Lung (tissue), 12 donors: Measurements from ENCODE around the gene TOLLIP. TPM values are rescaled to one million over a fixed set of nuclear protein-coding genes. Genes with fewer than 3 reads are reported as not detected.

ENCODE experiments used
- ATAC-seq: fragments of 200-7000 bp; cut with Tn5 transposase; one replicate; pipeline ENCODE4 v1.9.1; 2020; ENCODE audit warnings: moderate number of reproducible peaks; ENCODE audit not compliant: insufficient read depth, low FRiP score
- DNase-seq, 3 donors: peaks; one replicate each; pipeline ENCODE4 v3.0.0-alpha.2; 2013 to 2017
- H3K27ac ChIP-seq, 2 donors: one replicate each; pipeline ENCODE4 v1.5.1; 2013; ENCODE audit warnings: mild to moderate bottlenecking in 2 of 2, moderate library complexity in 2 of 2, control low read depth in 1 of 2, inconsistent platforms in 1 of 2, low read depth in 1 of 2, low read length in 1 of 2
- H3K27me3 ChIP-seq, 3 donors: one replicate each; pipeline ENCODE4 v1.5.1; 2013; ENCODE audit warnings: low read length in 2 of 3; ENCODE audit not compliant: control insufficient read depth in 3 of 3, insufficient read depth in 3 of 3
- H3K36me3 ChIP-seq, 4 donors: one replicate each; pipeline ENCODE4 v1.5.1; 2013; ENCODE audit warnings: low read length in 4 of 4, mild to moderate bottlenecking in 1 of 4, moderate library complexity in 1 of 4; ENCODE audit not compliant: control insufficient read depth in 4 of 4, insufficient read depth in 4 of 4
- H3K4me1 ChIP-seq, 5 donors: one replicate each; pipeline ENCODE4 v1.5.1; 2013; ENCODE audit warnings: low read length in 5 of 5, mild to moderate bottlenecking in 2 of 5, moderate library complexity in 1 of 5; ENCODE audit not compliant: control insufficient read depth in 5 of 5, insufficient read depth in 5 of 5
- H3K4me3 ChIP-seq: one replicate; pipeline ENCODE4 v1.5.1; 2013; ENCODE audit warnings: mild to moderate bottlenecking, control low read depth, moderate library complexity
- H3K9ac ChIP-seq, 2 donors: one replicate each; pipeline ENCODE4 v1.5.1; 2013; ENCODE audit warnings: low read length in 2 of 2, control low read depth in 1 of 2; ENCODE audit not compliant: insufficient read depth in 1 of 2
- H3K9me3 ChIP-seq, 4 donors: one replicate each; pipeline ENCODE4 v1.5.1; 2013; ENCODE audit warnings: low read length in 3 of 4, mild to moderate bottlenecking in 1 of 4, moderate library complexity in 1 of 4; ENCODE audit not compliant: control insufficient read depth in 4 of 4, insufficient read depth in 3 of 4
- WGBS, 2 donors: extraction: QIAGEN DNeasy Blood & Tissue Kit; methylation state at CpG; one replicate each; pipeline ENCODE4 v1.1.7; 2013; 5-methylcytosine and 5-hydroxymethylcytosine counted together
- polyA plus RNA-seq, 2 donors: library from polyadenylated mRNA; stranded (reverse); fragments of 200-250 nt; gene quantifications; one replicate each; pipeline ENCODE4 v1.2.1, GENCODE V29; 2013
- total RNA-seq, 2 donors: library from RNA; depleted of rRNA in 1 of 2; stranded (reverse); fragments of >200 nt in 1 of 2; gene quantifications; one replicate each; pipeline ENCODE4 v1.2.1, GENCODE V29; 2014 to 2021
- TF ChIP-seq, protein P1 (sequence below): IDR thresholded peaks from 2 replicates; pipeline ENCODE4 v1.5.1; 2012; ENCODE audit warnings: mild to moderate bottlenecking; ENCODE audit errors: control extremely low read depth, extremely low read depth
- donor health status: control.
- donor health status: control.
- donor health status: Bipolar disorder and iron deficiency.
- donor health status: healthy.
- donor health status: DM: yes; HTN: yes; CAD: no.

Gene TOLLIP
- total and polyA plus RNA-seq, 4 donors: 26.9 to 79.4 (median 43.4) TPM

DNA sequence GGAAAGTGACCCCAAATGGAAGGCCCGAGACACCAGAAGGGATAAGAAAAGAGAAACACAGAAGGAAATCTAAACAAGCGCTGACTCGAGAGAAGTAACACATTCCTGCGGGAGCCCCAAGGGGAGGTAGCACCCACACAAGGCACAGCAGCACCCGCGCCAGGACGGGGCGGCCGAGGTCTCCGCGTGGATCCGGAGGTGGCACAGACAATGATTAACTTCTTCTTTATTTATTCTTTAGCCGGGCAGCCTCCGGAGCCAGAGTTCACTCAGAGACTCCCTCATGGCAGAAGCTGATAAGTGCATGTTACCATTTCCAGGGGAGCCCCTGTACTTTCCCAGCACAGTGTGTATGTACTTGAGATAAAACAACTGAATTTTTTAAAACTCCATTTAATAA lies 5.1 kb downstream of the TOLLIP start:
- WGBS, 2 donors: 44 to 70% methylated on average over 14 of the region's 14 CpGs
- peak overlapping the region in 1 of 2 donors; percentile 79 for H3K27ac ChIP-seq
- no peaks in the 10 kb centered on the region for H3K27me3 ChIP-seq
- no peak for ATAC-seq
- no peak overlapping the region for H3K4me3 ChIP-seq
- TF ChIP-seq, protein P1, sequence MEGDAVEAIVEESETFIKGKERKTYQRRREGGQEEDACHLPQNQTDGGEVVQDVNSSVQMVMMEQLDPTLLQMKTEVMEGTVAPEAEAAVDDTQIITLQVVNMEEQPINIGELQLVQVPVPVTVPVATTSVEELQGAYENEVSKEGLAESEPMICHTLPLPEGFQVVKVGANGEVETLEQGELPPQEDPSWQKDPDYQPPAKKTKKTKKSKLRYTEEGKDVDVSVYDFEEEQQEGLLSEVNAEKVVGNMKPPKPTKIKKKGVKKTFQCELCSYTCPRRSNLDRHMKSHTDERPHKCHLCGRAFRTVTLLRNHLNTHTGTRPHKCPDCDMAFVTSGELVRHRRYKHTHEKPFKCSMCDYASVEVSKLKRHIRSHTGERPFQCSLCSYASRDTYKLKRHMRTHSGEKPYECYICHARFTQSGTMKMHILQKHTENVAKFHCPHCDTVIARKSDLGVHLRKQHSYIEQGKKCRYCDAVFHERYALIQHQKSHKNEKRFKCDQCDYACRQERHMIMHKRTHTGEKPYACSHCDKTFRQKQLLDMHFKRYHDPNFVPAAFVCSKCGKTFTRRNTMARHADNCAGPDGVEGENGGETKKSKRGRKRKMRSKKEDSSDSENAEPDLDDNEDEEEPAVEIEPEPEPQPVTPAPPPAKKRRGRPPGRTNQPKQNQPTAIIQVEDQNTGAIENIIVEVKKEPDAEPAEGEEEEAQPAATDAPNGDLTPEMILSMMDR: no peak
- H3K9ac ChIP-seq: no peak overlapping the region
- H3K9me3 ChIP-seq: no peaks in the 10 kb centered on the region
- DNase-seq: peak; percentile 20 to 57 (median 56)
- peaks cover 6 to 61% (median 38%) of the 10 kb centered on the region in 5 donors for H3K4me1 ChIP-seq
- peaks cover 0 to 7% (median 0%) of the 10 kb centered on the region in 4 donors for H3K36me3 ChIP-seq

DNA sequence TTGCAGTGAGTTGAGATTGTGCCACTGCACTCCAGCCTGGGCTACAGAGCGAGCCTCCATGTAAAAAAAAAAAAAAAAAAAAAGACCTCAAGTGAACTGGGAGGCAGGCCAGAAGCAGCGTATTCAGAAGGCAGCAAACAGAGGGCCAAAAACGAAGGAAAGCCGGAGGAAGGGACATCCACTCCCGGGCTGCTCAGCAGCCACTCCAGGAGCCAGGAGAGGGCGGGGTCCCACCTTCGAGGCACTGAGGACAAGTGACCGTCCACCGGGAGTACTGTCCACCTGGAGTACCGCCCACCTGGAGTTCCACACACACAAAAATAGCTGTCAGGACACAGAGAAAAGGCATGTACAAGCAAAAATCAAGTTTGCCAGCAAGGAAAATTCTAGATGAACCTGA lies 5.5 kb downstream of the TOLLIP start:
- Histone ChIP-seq H3K9ac (no peak overlapping the region), H3K27ac (peak overlapping the region in 1 of 2 donors; percentile 79), H3K4me3 (no peak overlapping the region), H3K4me1 (peaks cover 8 to 61% (median 38%) of the 10 kb centered on the region in 5 donors), H3K27me3 (no peaks in the 10 kb centered on the region), H3K36me3 (peaks cover 0 to 7% (median 0%) of the 10 kb centered on the region in 4 donors), H3K9me3 (no peaks in the 10 kb centered on the region)
- DNase-seq (peak; percentile 51 to 78 (median 64)), ATAC-seq (no peak)
- TF ChIP-seq, protein P1: no peak
- 54 to 69% methylated on average over 10 of the region's 10 CpGs for WGBS, 2 donors

DNA sequence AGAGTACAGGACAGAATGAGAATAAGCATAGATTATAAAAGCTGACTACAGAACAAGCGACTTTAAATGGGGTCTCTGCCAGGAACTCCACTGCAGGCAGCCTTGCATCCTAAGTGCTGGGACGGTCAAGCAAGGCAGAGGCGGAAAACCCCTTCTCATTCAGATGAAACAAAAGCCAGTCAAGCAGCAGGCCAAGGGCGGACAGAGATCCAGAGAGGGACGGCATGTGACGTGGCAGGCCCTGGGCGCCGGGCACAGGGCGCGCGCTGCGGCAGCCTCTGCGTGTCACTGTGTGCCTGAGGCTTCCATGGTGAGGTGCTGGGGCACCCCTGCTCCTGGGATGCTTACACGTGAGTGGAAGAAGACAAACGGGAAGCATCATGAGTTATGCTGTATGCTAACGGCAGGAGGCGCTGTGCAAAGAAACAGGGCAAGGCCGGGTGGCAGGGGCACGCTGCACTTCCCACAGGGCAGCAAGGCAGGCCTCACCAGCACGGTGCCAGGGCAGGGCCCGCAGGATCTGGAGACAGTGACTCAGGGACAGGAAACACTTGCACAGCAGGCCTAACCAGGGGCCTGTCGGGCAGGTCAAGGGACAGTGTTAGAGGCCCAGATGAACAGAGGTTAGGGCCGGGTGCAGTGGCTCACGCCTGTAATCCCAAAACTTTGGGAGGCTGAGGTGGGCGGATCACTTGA lies 6.2 kb downstream of the TOLLIP start:
- TF ChIP-seq, protein P1: no peak
- Histone ChIP-seq H3K9me3 (no peaks in the 10 kb centered on the region), H3K27me3 (no peaks in the 10 kb centered on the region), H3K4me3 (no peak overlapping the region), H3K27ac (peak overlapping the region in 1 of 2 donors; percentile 55), H3K36me3 (peaks cover 0 to 8% (median under 1%) of the 10 kb centered on the region in 4 donors), H3K4me1 (peaks cover 3 to 64% (median 33%) of the 10 kb centered on the region in 5 donors), H3K9ac (no peak overlapping the region)
- DNase-seq (peak in 1 of 3 donors; percentile 11), ATAC-seq (no peak)
- WGBS, 2 donors: 74 to 78% methylated on average over 25 of the region's 25 CpGs
